ENCODE results near the gene CFAP57. TPM values are rescaled to one million over a fixed set of nuclear protein-coding genes. Genes with fewer than 3 reads are reported as not detected.

CFAP57 gene
- total and polyA plus RNA-seq, 9 of the 15 experiments (the other 6 are each of a cell fraction or from before 2014, with no cell fraction given), result 0.04 to 0.22 (median 0.07) TPM; not detected in 3

- POLR2A ChIA-PET, result interaction anchor here (0.6 to 1.7 kb wide), 5 partner anchors 26 to 1189 kb away, joined by 3 to 5 read pairs (median 3); no protein-coding TSS in a partner anchor
- WGBS (ENCODE audit: insufficient coverage, low coverage, missing lambda C conversion rate), result 1% methylated on average over 4 of the region's 4 CpGs
- in situ Hi-C loops (cut with MboI), result loop anchor here (10.0 kb wide), 1 partner anchor 703 kb away; the partner anchor contains the start of gene ARTN
- Histone ChIP-seq H4K20me1 (replicated peaks; ENCODE audit: control insufficient read depth, insufficient read depth, low read length) (peaks cover 10% of the 10 kb centered on the region; the same call in 1 of the 2 replicates), H3K27ac (ENCODE audit: extremely low read depth, low read depth, low read length) (no peak overlapping the region), H3K36me3 (ENCODE audit: control insufficient read depth, insufficient read depth, low read length) (no peaks in the 10 kb centered on the region), H2AFZ (ENCODE audit: low read depth, low read length) (no peak overlapping the region), H3K4me3 (no peak overlapping the region), H3K27me3 (ENCODE audit: control insufficient read depth in 2 of 2, insufficient read depth in 2 of 2, low read length in 2 of 2) (peaks cover 26 to 59% of the 10 kb centered on the region in 2 experiments), H3K9me1 (ENCODE audit: control insufficient read depth, insufficient read depth, low read length) (no peaks in the 10 kb centered on the region), H3K4me2 (ENCODE audit: insufficient read depth, low read length) (no peak overlapping the region; the same call in 1 of the 2 replicates), H3K79me2 (ENCODE audit: control insufficient read depth, insufficient read depth, low read length) (no peaks in the 10 kb centered on the region), H3K4me1 (replicated peaks in 1 of 2; ENCODE audit: control insufficient read depth in 2 of 2, insufficient read depth in 2 of 2, low read length in 2 of 2) (0 out of 5 replicates have a peak, but pooled peaks cover 0 to 3% of the 10 kb centered on the region in 2 experiments), H3K9me3 (replicated peaks; ENCODE audit: control insufficient read depth, insufficient read depth, low read depth, low read length) (no peaks in the 10 kb centered on the region), H3K9ac (ENCODE audit: insufficient read depth in 1 of 2, low read depth in 2 of 2, low read length in 2 of 2) (no peak overlapping the region)
- FAIRE-seq, result no peak
- no TSS peak for BruUV-seq (replicated peaks)
- ATAC-seq, result no peak
- intact Hi-C loops (cut with micrococcal nuclease), result no loop called here
- CTCF ChIA-PET (ENCODE audit: low intra/inter-chr PET ratio), result no interaction called here
- no peak for DNase-seq (ENCODE audit: extremely low read depth in 1 of 4, low spot score in 3 of 4)
- no peak for TF ChIP-seq PRPF4 (IDR thresholded peaks at IDR 0.05; ENCODE audit: insufficient read depth, low read depth, low read length, poor library complexity, severe bottlenecking)
- TF ChIP-seq USF2 (CRISPR knock-in tag; IDR thresholded peaks at IDR 0.05), result peak; percentile 34; the same call in 1 of the 2 replicates
- TF ChIP-seq USF1 (CRISPR knock-in tag; IDR thresholded peaks at IDR 0.05), result 0 out of 2 replicates have a peak, but pooled peaks have one; percentile 12
- TF ChIP-seq FOSL1 (tag; conservative IDR thresholded peaks at IDR 0.05), result peak; percentile 48
Observed at GRCh38 chr1:43232074-43232473, 59.9 kb downstream of the CFAP57 start.

Measured in K562 (cell line).